ENCODE results near the gene SUV39H2. TPM values are rescaled to one million over a fixed set of nuclear protein-coding genes. Genes with fewer than 3 reads are reported as not detected.

The SUV39H2 gene
- total and polyA plus RNA-seq, 10 of the 15 experiments (the other 5 are each of a cell fraction or from before 2014, with no cell fraction given) = 24.3 to 41.1 (median 30.0) TPM

- no peaks in the 10 kb centered on the region for H3K27me3 ChIP-seq (replicated peaks in 1 of 2; ENCODE audit: control insufficient read depth in 2 of 2, insufficient read depth in 2 of 2, low read length in 1 of 2)
- BruUV-seq (replicated peaks) = no TSS peak
- in situ Hi-C loops (cut with MboI) = no loop called here
- no peak for DNase-seq (ENCODE audit: low read depth, low spot score)
- intact Hi-C loops (cut with micrococcal nuclease; ENCODE audit: unreplicated experiment) = no loop called here
- H4K20me1 ChIP-seq (ENCODE audit: control insufficient read depth, insufficient read depth) = 0 out of 2 replicates have a peak, but pooled peaks cover 4% of the 10 kb centered on the region
- CTCF ChIA-PET = no interaction called here
- H3K4me2 ChIP-seq (ENCODE audit: control insufficient read depth, insufficient read depth) = no peak overlapping the region
- no peak for ATAC-seq
- TF ChIP-seq BRCA1 (IDR thresholded peaks at IDR 0.05; ENCODE audit: low read depth, low read length) = no peak
- TF ChIP-seq SPI1 (IDR thresholded peaks at IDR 0.05; ENCODE audit: borderline replicate concordance, insufficient read depth, low read depth, low read length) = no peak
- TF ChIP-seq RUNX3 (IDR thresholded peaks at IDR 0.05; ENCODE audit: low read length) = no peak
- TF ChIP-seq, protein P1, sequence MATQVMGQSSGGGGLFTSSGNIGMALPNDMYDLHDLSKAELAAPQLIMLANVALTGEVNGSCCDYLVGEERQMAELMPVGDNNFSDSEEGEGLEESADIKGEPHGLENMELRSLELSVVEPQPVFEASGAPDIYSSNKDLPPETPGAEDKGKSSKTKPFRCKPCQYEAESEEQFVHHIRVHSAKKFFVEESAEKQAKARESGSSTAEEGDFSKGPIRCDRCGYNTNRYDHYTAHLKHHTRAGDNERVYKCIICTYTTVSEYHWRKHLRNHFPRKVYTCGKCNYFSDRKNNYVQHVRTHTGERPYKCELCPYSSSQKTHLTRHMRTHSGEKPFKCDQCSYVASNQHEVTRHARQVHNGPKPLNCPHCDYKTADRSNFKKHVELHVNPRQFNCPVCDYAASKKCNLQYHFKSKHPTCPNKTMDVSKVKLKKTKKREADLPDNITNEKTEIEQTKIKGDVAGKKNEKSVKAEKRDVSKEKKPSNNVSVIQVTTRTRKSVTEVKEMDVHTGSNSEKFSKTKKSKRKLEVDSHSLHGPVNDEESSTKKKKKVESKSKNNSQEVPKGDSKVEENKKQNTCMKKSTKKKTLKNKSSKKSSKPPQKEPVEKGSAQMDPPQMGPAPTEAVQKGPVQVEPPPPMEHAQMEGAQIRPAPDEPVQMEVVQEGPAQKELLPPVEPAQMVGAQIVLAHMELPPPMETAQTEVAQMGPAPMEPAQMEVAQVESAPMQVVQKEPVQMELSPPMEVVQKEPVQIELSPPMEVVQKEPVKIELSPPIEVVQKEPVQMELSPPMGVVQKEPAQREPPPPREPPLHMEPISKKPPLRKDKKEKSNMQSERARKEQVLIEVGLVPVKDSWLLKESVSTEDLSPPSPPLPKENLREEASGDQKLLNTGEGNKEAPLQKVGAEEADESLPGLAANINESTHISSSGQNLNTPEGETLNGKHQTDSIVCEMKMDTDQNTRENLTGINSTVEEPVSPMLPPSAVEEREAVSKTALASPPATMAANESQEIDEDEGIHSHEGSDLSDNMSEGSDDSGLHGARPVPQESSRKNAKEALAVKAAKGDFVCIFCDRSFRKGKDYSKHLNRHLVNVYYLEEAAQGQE (IDR thresholded peaks at IDR 0.05; ENCODE audit: low read depth, low read length) = no peak
- no peak for TF ChIP-seq ZNF592 (IDR thresholded peaks at IDR 0.05)
- H3K79me2 ChIP-seq (ENCODE audit: control insufficient read depth, insufficient read depth, low read length) = peaks cover 22% of the 10 kb centered on the region
- RAD21 ChIA-PET (ENCODE audit: unreplicated experiment) = no interaction called here
- no peak overlapping the region for H3K9ac ChIP-seq (ENCODE audit: control insufficient read depth, insufficient read depth, low read length)
- WGBS (ENCODE audit: insufficient coverage, insufficient replicate concordance, low lambda C conversion rate, missing lambda C conversion rate) = 99% methylated on average over 5 of the region's 5 CpGs
- H3K4me3 ChIP-seq = no peak overlapping the region
- H3K9me3 ChIP-seq (replicated peaks; ENCODE audit: control insufficient read depth, insufficient read depth, low read length) = no peaks in the 10 kb centered on the region
- peaks cover 14% of the 10 kb centered on the region; the same call in 1 of the 2 replicates for H3K4me1 ChIP-seq (ENCODE audit: control insufficient read depth, insufficient read depth, low read length)
- no peak overlapping the region for H2AFZ ChIP-seq (ENCODE audit: control insufficient read depth, low read depth, low read length)
- no peak for FAIRE-seq
- H3K36me3 ChIP-seq (ENCODE audit: control insufficient read depth in 2 of 2, insufficient read depth in 2 of 2, low read length in 1 of 2) = peaks cover 6 to 31% of the 10 kb centered on the region in 2 experiments
- POLR2A ChIA-PET = interaction anchor here (0.7 kb wide), 2 partner anchors 192 to 436 kb away, joined by 3 to 4 read pairs; no protein-coding TSS in a partner anchor
- SMC1A ChIA-PET (ENCODE audit: uncharacterized antibody, unreplicated experiment) = interaction anchor here (1.0 kb wide), 1 partner anchor 408 kb away, joined by 3 read pairs; no protein-coding TSS in a partner anchor
- H3K27ac ChIP-seq (ENCODE audit: control insufficient read depth, insufficient read depth) = no peak overlapping the region
Observed at GRCh38 chr10:14945108-14945507, 66.4 kb downstream of the SUV39H2 start.

All from GM12878 (cell line).